HEK293 (cell line): Measurements from ENCODE around the gene GATA2.

Experiments used
- CTCF ChIA-PET: fragments of 350-600 bp; formaldehyde crosslinking; extraction: SDS; loops from one replicate; lab custom pipeline; 2021; ENCODE audit warnings: antibody characterized with exemption; lab: Yijun Ruan, JAX
- POLR2A ChIA-PET: fragments of 300-600 bp; formaldehyde crosslinking; extraction: SDS; loops from one replicate; lab custom pipeline; 2020; ENCODE audit warnings: antibody characterized with exemption, inconsistent platforms; lab: Yijun Ruan, JAX
- H3K27ac ChIP-seq: fragments of 200-500 bp; sonication (Bioruptor generic); 2 replicates; pipeline ENCODE4 v1.5.1; 2014; ENCODE audit warnings: low read depth, low read length, control low read depth, inconsistent platforms; ENCODE audit errors: extremely low read depth
- H3K36me3 ChIP-seq, 2 experiments: fragments of 200-500 bp in 1 of 2; sonication (Bioruptor generic) in 1 of 2; 1 replicate in 1 of 2; 2 replicates in 1 of 2; pipeline ENCODE4 v1.5.1; 2014 to 2017; ENCODE audit warnings: inconsistent platforms in 2 of 2, low read length in 2 of 2; ENCODE audit not compliant: control insufficient read depth in 2 of 2, insufficient read depth in 1 of 2
- H3K4me1 ChIP-seq: fragments of 200-500 bp; sonication (Bioruptor generic); 2 replicates; pipeline ENCODE4 v1.5.1; 2014; ENCODE audit warnings: mild to moderate bottlenecking, low read length, inconsistent platforms; ENCODE audit not compliant: control insufficient read depth, insufficient read depth
- H3K4me3 ChIP-seq: 2 replicates; pipeline ENCODE4 v1.5.1; 2011; ENCODE audit warnings: low read depth, mild to moderate bottlenecking, control low read depth, low read length, moderate library complexity
- H3K9me3 ChIP-seq: fragments of 200-500 bp; sonication (Bioruptor generic); 2 replicates; pipeline ENCODE4 v1.5.1; 2014; ENCODE audit warnings: low read depth, low read length, inconsistent platforms; ENCODE audit not compliant: control insufficient read depth, insufficient read depth
- GFI1B ChIP-seq: fragments of 450-650 bp; formaldehyde crosslinking; IDR thresholded peaks from 2 replicates; pipeline ENCODE4 v1.5.1; 2016; ENCODE audit warnings: missing biosample characterization, missing genetic modification characterization
- RBAK ChIP-seq: fragments of 450-650 bp; formaldehyde crosslinking; IDR thresholded peaks from 2 replicates; pipeline ENCODE4 v1.5.1; 2016; ENCODE audit warnings: missing biosample characterization, missing genetic modification characterization
- SP7 ChIP-seq: fragments of 450-650 bp; formaldehyde crosslinking; IDR thresholded peaks from 2 replicates; pipeline ENCODE4 v1.5.1; 2016; ENCODE audit warnings: missing biosample characterization, missing genetic modification characterization
- ZBTB48 ChIP-seq: fragments of 450-650 bp; formaldehyde crosslinking; IDR thresholded peaks from 2 replicates; pipeline ENCODE4 v1.5.1; 2016; ENCODE audit warnings: missing biosample characterization, missing genetic modification characterization
- ZEB2 ChIP-seq: fragments of 450-650 bp; formaldehyde crosslinking; IDR thresholded peaks from 2 replicates; pipeline ENCODE4 v1.5.1; 2016; ENCODE audit warnings: missing biosample characterization, missing genetic modification characterization
- ZFP69B ChIP-seq: fragments of 450-650 bp; formaldehyde crosslinking; IDR thresholded peaks from 2 replicates; pipeline ENCODE4 v1.5.1; 2016; ENCODE audit warnings: missing biosample characterization, missing genetic modification characterization
- ZNF114 ChIP-seq: fragments of 450-650 bp; formaldehyde crosslinking; IDR thresholded peaks from 2 replicates; pipeline ENCODE4 v1.5.0; 2017; ENCODE audit warnings: missing biosample characterization, missing genetic modification characterization
- ZNF121 ChIP-seq: fragments of 450-650 bp; formaldehyde crosslinking; IDR thresholded peaks from 2 replicates; pipeline ENCODE4 v1.5.1; 2016; ENCODE audit warnings: missing biosample characterization, missing genetic modification characterization
- ZNF132 ChIP-seq: fragments of 450-650 bp; formaldehyde crosslinking; IDR thresholded peaks from 2 replicates; pipeline ENCODE4 v1.5.1; 2017; ENCODE audit warnings: missing biosample characterization, missing genetic modification characterization, borderline replicate concordance
- ZNF239 ChIP-seq: fragments of 450-650 bp; formaldehyde crosslinking; IDR thresholded peaks from 2 replicates; pipeline ENCODE4 v1.5.1; 2016; ENCODE audit warnings: missing biosample characterization, missing genetic modification characterization
- ZNF266 ChIP-seq: fragments of 450-650 bp; formaldehyde crosslinking; IDR thresholded peaks from 2 replicates; pipeline ENCODE4 v1.5.1; 2016; ENCODE audit warnings: missing biosample characterization, missing genetic modification characterization, low read depth
- ZNF292 ChIP-seq: fragments of 450-650 bp; formaldehyde crosslinking; IDR thresholded peaks from 2 replicates; pipeline ENCODE4 v1.5.1; 2016; ENCODE audit warnings: low read depth, missing biosample characterization, missing genetic modification characterization, borderline replicate concordance
- ZNF324 ChIP-seq: fragments of 450-650 bp; formaldehyde crosslinking; IDR thresholded peaks from 2 replicates; pipeline ENCODE4 v1.5.1; 2016; ENCODE audit warnings: missing biosample characterization, missing genetic modification characterization
- ZNF335 ChIP-seq: fragments of 450-650 bp; formaldehyde crosslinking; conservative IDR thresholded peaks from 2 replicates; pipeline ENCODE4 v1.5.1; 2016; ENCODE audit warnings: missing biosample characterization, missing genetic modification characterization
- ZNF341 ChIP-seq: fragments of 450-650 bp; formaldehyde crosslinking; IDR thresholded peaks from 2 replicates; pipeline ENCODE4; 2016; ENCODE audit warnings: low read depth, missing biosample characterization, missing genetic modification characterization
- ZNF473 ChIP-seq: fragments of 450-650 bp; formaldehyde crosslinking; IDR thresholded peaks from 2 replicates; pipeline ENCODE4 v1.5.1; 2017; ENCODE audit warnings: missing biosample characterization, missing genetic modification characterization
- ZNF510 ChIP-seq: fragments of 450-650 bp; formaldehyde crosslinking; IDR thresholded peaks from 2 replicates; pipeline ENCODE4 v1.5.1; 2018; ENCODE audit warnings: mild to moderate bottlenecking, missing genetic modification characterization, missing biosample characterization; ENCODE audit not compliant: insufficient replicate concordance
- ZNF571 ChIP-seq: fragments of 450-650 bp; formaldehyde crosslinking; IDR thresholded peaks from 2 replicates; pipeline ENCODE4 v1.5.0; 2017; ENCODE audit warnings: missing biosample characterization, missing genetic modification characterization
- ZNF596 ChIP-seq: fragments of 450-650 bp; IDR thresholded peaks from 2 replicates; pipeline ENCODE4 v1.5.0; 2018; ENCODE audit warnings: missing biosample characterization, mild to moderate bottlenecking, missing genetic modification characterization, moderate library complexity
- ZNF610 ChIP-seq: fragments of 450-650 bp; formaldehyde crosslinking; IDR thresholded peaks from 2 replicates; pipeline ENCODE4 v1.5.1; 2016; ENCODE audit warnings: missing biosample characterization, missing genetic modification characterization, borderline replicate concordance
- ZNF658 ChIP-seq: fragments of 450-650 bp; formaldehyde crosslinking; IDR thresholded peaks from 2 replicates; pipeline ENCODE4; 2016; ENCODE audit warnings: missing biosample characterization, missing genetic modification characterization
- ZNF660 ChIP-seq: fragments of 450-650 bp; IDR thresholded peaks from 2 replicates; pipeline ENCODE4 v1.5.1; 2018; ENCODE audit warnings: missing biosample characterization, mild to moderate bottlenecking, missing genetic modification characterization
- ZNF664 ChIP-seq: fragments of 450-650 bp; formaldehyde crosslinking; IDR thresholded peaks from 2 replicates; pipeline ENCODE4 v1.5.1; 2016; ENCODE audit warnings: missing biosample characterization, missing genetic modification characterization
- ZNF768 ChIP-seq: fragments of 450-650 bp; formaldehyde crosslinking; IDR thresholded peaks from 2 replicates; pipeline ENCODE4 v1.5.1; 2018; ENCODE audit warnings: missing biosample characterization, mild to moderate bottlenecking, missing genetic modification characterization
- ZSCAN30 ChIP-seq: fragments of 450-650 bp; IDR thresholded peaks from 2 replicates; pipeline ENCODE4 v1.5.1; 2018; ENCODE audit warnings: missing biosample characterization, mild to moderate bottlenecking, missing genetic modification characterization, moderate library complexity
- TF ChIP-seq, protein P1 (sequence below): fragments of 450-650 bp; formaldehyde crosslinking; IDR thresholded peaks from 2 replicates; pipeline ENCODE4 v1.5.1; 2017; ENCODE audit warnings: missing biosample characterization, missing genetic modification characterization

The GATA2 gene

GRCh38 chr3:128435561-128435960, 57.4 kb downstream of the GATA2 start:
- Histone ChIP-seq H3K9me3 (no peaks in the 10 kb centered on the region), H3K4me3 (no peak overlapping the region), H3K36me3 (no peaks in the 10 kb centered on the region), H3K4me1 (no peaks in the 10 kb centered on the region), H3K27ac (no peak overlapping the region)
- TF ChIP-seq ZNF292 (tag by site-specific recombination) (no peak), ZNF571 (tag by site-specific recombination) (no peak), ZNF341 (tag by site-specific recombination) (no peak), SP7 (no peak), ZNF510 (tag by site-specific recombination) (no peak)
- ChIA-PET POLR2A (no interaction called here), CTCF (no interaction called here)

DNA sequence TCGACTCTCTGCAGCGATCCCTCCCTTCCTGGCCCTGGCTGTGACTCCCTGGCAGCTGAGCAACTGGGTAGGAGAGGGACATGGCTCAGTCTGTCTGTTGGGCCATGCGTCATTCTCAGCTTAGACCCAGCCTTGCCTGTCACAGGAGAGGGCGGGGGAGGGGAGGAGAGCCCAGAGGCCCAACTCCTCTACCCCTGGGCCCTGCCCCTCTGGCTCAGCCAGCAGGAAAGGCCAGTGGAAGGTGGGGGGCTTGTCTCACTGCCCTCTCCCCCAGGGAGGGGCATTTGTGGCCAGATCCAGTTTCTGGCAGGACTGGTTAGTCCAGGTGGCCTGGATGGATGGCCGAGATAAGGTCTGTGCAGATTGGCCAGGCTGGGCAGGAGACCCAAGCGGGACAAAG, 57.9 kb downstream of the GATA2 start:
- Histone ChIP-seq H3K4me3 (no peak overlapping the region), H3K27ac (no peak overlapping the region), H3K4me1 (no peaks in the 10 kb centered on the region), H3K36me3 (no peaks in the 10 kb centered on the region), H3K9me3 (no peaks in the 10 kb centered on the region)
- no peak for TF ChIP-seq RBAK (tag by site-specific recombination)
- CTCF ChIA-PET = interaction anchor here (0.7 kb wide), 1 partner anchor 102 kb away, joined by 4 read pairs; no protein-coding TSS in a partner anchor
- POLR2A ChIA-PET = no interaction called here

DNA sequence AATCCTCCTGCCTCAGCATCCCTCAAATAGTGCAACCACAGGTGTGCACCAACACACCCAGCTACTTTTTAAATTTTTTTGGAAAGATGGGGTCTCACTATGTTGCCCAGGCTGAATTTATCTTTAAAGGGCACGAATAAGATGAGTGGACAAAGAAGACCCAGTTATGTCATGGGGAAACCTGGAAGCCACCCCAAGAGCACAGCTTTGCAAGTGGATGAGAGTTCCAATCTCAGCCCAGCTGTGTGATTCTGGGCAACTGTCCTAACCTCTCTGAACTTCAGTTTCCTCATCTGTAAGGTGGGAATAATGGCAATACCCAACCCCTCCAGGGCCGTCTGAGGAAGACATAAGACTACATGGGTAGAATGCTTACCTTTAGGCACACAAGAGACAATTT, 58.5 kb downstream of the GATA2 start:
- POLR2A ChIA-PET = no interaction called here

DNA sequence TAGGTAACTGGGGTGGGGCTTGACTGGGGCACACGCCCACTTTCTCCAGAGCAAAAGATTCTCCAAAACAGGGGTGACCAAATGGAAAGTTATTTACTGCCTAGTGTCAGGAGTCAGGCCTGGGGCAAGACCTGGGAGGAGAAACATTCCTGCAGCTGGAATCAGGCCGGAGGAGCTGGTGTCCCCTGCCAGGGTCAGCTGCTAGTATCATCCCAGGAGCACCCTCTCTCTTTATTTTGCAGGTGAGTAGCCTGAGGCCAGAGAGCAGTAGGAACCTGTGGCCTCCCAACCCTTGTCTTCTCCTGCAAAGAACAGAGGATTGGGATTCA, 59.2 kb downstream of the GATA2 start:
- Histone ChIP-seq H3K4me3 (no peak overlapping the region), H3K36me3 (no peaks in the 10 kb centered on the region), H3K27ac (no peak overlapping the region)
- CTCF ChIA-PET = no interaction called here
- POLR2A ChIA-PET = no interaction called here
- TF ChIP-seq ZNF596 (tag by site-specific recombination) (no peak), ZNF324 (tag by site-specific recombination) (no peak), ZNF335 (tag by site-specific recombination) (no peak), ZNF664 (tag by site-specific recombination) (no peak), ZEB2 (no peak), ZNF121 (tag by site-specific recombination) (no peak)
- TF ChIP-seq, protein P1, sequence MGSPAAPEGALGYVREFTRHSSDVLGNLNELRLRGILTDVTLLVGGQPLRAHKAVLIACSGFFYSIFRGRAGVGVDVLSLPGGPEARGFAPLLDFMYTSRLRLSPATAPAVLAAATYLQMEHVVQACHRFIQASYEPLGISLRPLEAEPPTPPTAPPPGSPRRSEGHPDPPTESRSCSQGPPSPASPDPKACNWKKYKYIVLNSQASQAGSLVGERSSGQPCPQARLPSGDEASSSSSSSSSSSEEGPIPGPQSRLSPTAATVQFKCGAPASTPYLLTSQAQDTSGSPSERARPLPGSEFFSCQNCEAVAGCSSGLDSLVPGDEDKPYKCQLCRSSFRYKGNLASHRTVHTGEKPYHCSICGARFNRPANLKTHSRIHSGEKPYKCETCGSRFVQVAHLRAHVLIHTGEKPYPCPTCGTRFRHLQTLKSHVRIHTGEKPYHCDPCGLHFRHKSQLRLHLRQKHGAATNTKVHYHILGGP (tag by site-specific recombination) = no peak
- TF ChIP-seq, all 188 proteins: peak for 0
- Histone ChIP-seq H3K4me1 (no peaks in the 10 kb centered on the region), H3K9me3 (no peaks in the 10 kb centered on the region)

More for the DNA sequence above, 58.5 kb downstream of the GATA2 start:
- Histone ChIP-seq H3K4me3 (no peak overlapping the region), H3K36me3 (no peaks in the 10 kb centered on the region), H3K4me1 (no peaks in the 10 kb centered on the region), H3K27ac (no peak overlapping the region)
- no peak for TF ChIP-seq ZBTB48
- no peak for TF ChIP-seq ZNF660 (tag by site-specific recombination)
- TF ChIP-seq SP7 = no peak
- TF ChIP-seq GFI1B (tag by site-specific recombination) = no peak
- TF ChIP-seq ZNF121 (tag by site-specific recombination) = peak; percentile 63; the same call in 1 of the 2 replicates
- TF ChIP-seq ZNF239 (tag by site-specific recombination) = no peak
- no peak for TF ChIP-seq ZNF132
- TF ChIP-seq ZNF768 (tag by site-specific recombination) = peak; percentile 78; the same call in 1 of the 2 replicates
- TF ChIP-seq ZNF610 (tag by site-specific recombination) = no peak
- no peak for TF ChIP-seq ZNF658 (tag by site-specific recombination)
- TF ChIP-seq ZNF473 = no peak
- no peak for TF ChIP-seq ZFP69B (tag by site-specific recombination)
- no peak for TF ChIP-seq ZNF266 (tag by site-specific recombination)
- TF ChIP-seq ZSCAN30 (tag by site-specific recombination) = no peak
- TF ChIP-seq ZNF114 (tag by site-specific recombination) = no peak
- TF ChIP-seq, all 188 proteins: peak for 2
- CTCF ChIA-PET = interaction anchor here (0.7 kb wide), 1 partner anchor 102 kb away, joined by 4 read pairs; no protein-coding TSS in a partner anchor
- H3K9me3 ChIP-seq = no peaks in the 10 kb centered on the region
